NT2/D1 (cell line): ENCODE measurements around the gene WNK2.

Experiments
- SUZ12 ChIP-seq: IDR thresholded peaks from 2 replicates; pipeline ENCODE4 v1.6.1; 2011; ENCODE audit not compliant: insufficient read length, insufficient read depth; ENCODE audit errors: extremely low read depth
- YY1 ChIP-seq: IDR thresholded peaks from 2 replicates; pipeline ENCODE4 v1.6.1; 2011; ENCODE audit not compliant: insufficient read length, insufficient read depth
- ZNF274 ChIP-seq: IDR thresholded peaks from 2 replicates; pipeline ENCODE4 v1.6.1; 2011; ENCODE audit warnings: mild to moderate bottlenecking, low read depth, low read length

- TF ChIP-seq SUZ12, result no peak
- no peak for TF ChIP-seq YY1
- no peak for TF ChIP-seq ZNF274
Measured at GRCh38 chr9:93198838-93199625, 15.1 kb downstream of the WNK2 start.
